ENCODE measurements around the gene SYT5. TPM values are rescaled to one million over a fixed set of nuclear protein-coding genes. Genes with fewer than 3 reads are reported as not detected.
A peak's percentile ranks its signal among the peaks of the same experiment; 100 is the strongest.

The SYT5 gene
- polyA plus RNA-seq, 1 experiment, result 0.15 TPM

GRCh38 chr19:55160986-55161365 lies 19.1 kb downstream of the SYT5 start:
- Histone ChIP-seq H3K4me3 (ENCODE audit: low read depth, low read length) (no peak overlapping the region), H3K9me3 (ENCODE audit: control insufficient read depth, insufficient read depth, low read length) (peaks cover 16% of the 10 kb centered on the region; the same call in 1 of the 2 replicates), H3K27me3 (ENCODE audit: control insufficient read depth, insufficient read depth, low read length) (peaks cover 33% of the 10 kb centered on the region), H3K27ac (ENCODE audit: low read depth, low read length) (no peak overlapping the region)
- ChIA-PET CTCF (interaction anchor here (0.8 to 2.4 kb wide), 7 partner anchors 9 to 464 kb away, joined by 3 to 44 read pairs (median 3); partner anchors contain the start of gene ZNF784), POLR2A (no interaction called here)
- TF ChIP-seq CTCF (IDR thresholded peaks at IDR 0.05; ENCODE audit: low read depth, low read length), result no peak
- no peak for DNase-seq (ENCODE audit: low read depth, low spot score)

GRCh38 chr19:55160128-55160985 lies 19.7 kb downstream of the SYT5 start:
- ChIA-PET CTCF (interaction anchor here (0.8 to 2.4 kb wide), 12 partner anchors 9 to 464 kb away, joined by 3 to 44 read pairs (median 4); partner anchors contain the start of gene ZNF784), POLR2A (interaction anchor here (0.7 kb wide), 1 partner anchor 13 kb away, joined by 3 read pairs; no protein-coding TSS in a partner anchor)
- peaks cover 17% of the 10 kb centered on the region; the same call in 1 of the 2 replicates for H3K9me3 ChIP-seq (ENCODE audit: control insufficient read depth, insufficient read depth, low read length)
- H3K27ac ChIP-seq (ENCODE audit: low read depth, low read length), result no peak overlapping the region
- peaks cover 34% of the 10 kb centered on the region for H3K27me3 ChIP-seq (ENCODE audit: control insufficient read depth, insufficient read depth, low read length)
- no peak for DNase-seq (ENCODE audit: low read depth, low spot score)
- peak; percentile 85 for TF ChIP-seq CTCF (IDR thresholded peaks at IDR 0.05; ENCODE audit: low read depth, low read length)
- no peak overlapping the region for H3K4me3 ChIP-seq (ENCODE audit: low read depth, low read length)

GRCh38 chr19:55158848-55159749 lies 21.0 kb downstream of the SYT5 start:
- H3K9me3 ChIP-seq (ENCODE audit: control insufficient read depth, insufficient read depth, low read length), result peaks cover 17% of the 10 kb centered on the region; the same call in 1 of the 2 replicates
- CTCF ChIA-PET, result interaction anchor here (0.6 to 2.4 kb wide), 9 partner anchors 8 to 1159 kb away, joined by 3 to 44 read pairs (median 5); no protein-coding TSS in a partner anchor
- peaks cover 36% of the 10 kb centered on the region for H3K27me3 ChIP-seq (ENCODE audit: control insufficient read depth, insufficient read depth, low read length)
- no peak for TF ChIP-seq CTCF (IDR thresholded peaks at IDR 0.05; ENCODE audit: low read depth, low read length)
- no peak overlapping the region for H3K27ac ChIP-seq (ENCODE audit: low read depth, low read length)
- POLR2A ChIA-PET, result interaction anchor here (0.7 kb wide), 1 partner anchor 100 kb away, joined by 3 read pairs; the partner anchor contains the start of gene PPP6R1
- H3K4me3 ChIP-seq (ENCODE audit: low read depth, low read length), result no peak overlapping the region
- no peak for DNase-seq (ENCODE audit: low read depth, low spot score)

- DNase-seq (ENCODE audit: low read depth, low spot score), result no peak
Measured at GRCh38 chr19:55158423-55158822, 21.7 kb downstream of the SYT5 start.

More at GRCh38 chr19:55158423-55158822, 21.7 kb downstream of the SYT5 start:
- ChIA-PET CTCF (no interaction called here), POLR2A (interaction anchor here (0.8 kb wide), 1 partner anchor 210 kb away, joined by 3 read pairs; no protein-coding TSS in a partner anchor)
- no peak for TF ChIP-seq CTCF (IDR thresholded peaks at IDR 0.05; ENCODE audit: low read depth, low read length)
- Histone ChIP-seq H3K4me3 (ENCODE audit: low read depth, low read length) (no peak overlapping the region), H3K27me3 (ENCODE audit: control insufficient read depth, insufficient read depth, low read length) (peaks cover 36% of the 10 kb centered on the region), H3K27ac (ENCODE audit: low read depth, low read length) (no peak overlapping the region), H3K9me3 (ENCODE audit: control insufficient read depth, insufficient read depth, low read length) (peaks cover 17% of the 10 kb centered on the region; the same call in 1 of the 2 replicates)

Data from AG04450 (cell line).